Chondrocyte (in vitro differentiated cells): ENCODE data around the gene UBA7. TPM values are rescaled to one million over a fixed set of nuclear protein-coding genes. Genes with fewer than 3 reads are reported as not detected.

Source experiments
- DNase-seq: peaks from one replicate; pipeline ENCODE4 v3.0.0; 2021; ENCODE audit warnings: mixed read lengths, low spot score
- H3K27ac Mint-ChIP-seq: one replicate; pipeline ENCODE4 v1.8.0; 2021; ENCODE audit warnings: mild to moderate bottlenecking, moderate library complexity, mixed read lengths; ENCODE audit not compliant: unreplicated experiment
- H3K27me3 Mint-ChIP-seq: 2 replicates; pipeline ENCODE4 v1.8.0; 2021; ENCODE audit warnings: low read depth, mixed read lengths
- H3K36me3 Mint-ChIP-seq: 2 replicates; pipeline ENCODE4 v1.8.0; 2021; ENCODE audit warnings: low read depth, mixed read lengths
- H3K4me1 Mint-ChIP-seq: 2 replicates; pipeline ENCODE4 v1.8.0; 2021; ENCODE audit warnings: low read depth, mild to moderate bottlenecking, mixed read lengths
- H3K4me3 Mint-ChIP-seq: one replicate; pipeline ENCODE4 v1.8.0; 2021; ENCODE audit warnings: mild to moderate bottlenecking, moderate library complexity, mixed read lengths; ENCODE audit not compliant: unreplicated experiment
- H3K9me3 Mint-ChIP-seq: 2 replicates; pipeline ENCODE4 v1.8.0; 2021; ENCODE audit warnings: low read depth, mixed read lengths
- CTCF ChIP-seq: fragments of 200-600 bp; sonication (generic); IDR thresholded peaks from 2 replicates; pipeline ENCODE4 v1.5.0; 2021; ENCODE audit warnings: antibody characterized with exemption, mild to moderate bottlenecking, moderate library complexity
- total RNA-seq: library from RNA; stranded (reverse); gene quantifications from 3 replicates; pipeline ENCODE4 v1.2.1, GENCODE V29; 2021

UBA7 gene
- total RNA-seq, 1 donor from 2014 or later: 26.3 TPM

- H3K27me3 Mint-ChIP-seq: no peaks in the 10 kb centered on the region
- no peak for DNase-seq
- H3K4me1 Mint-ChIP-seq: peaks cover 7% of the 10 kb centered on the region
- H3K27ac Mint-ChIP-seq: no peak overlapping the region
- no peaks in the 10 kb centered on the region for H3K9me3 Mint-ChIP-seq
- H3K4me3 Mint-ChIP-seq: no peak overlapping the region
- no peaks in the 10 kb centered on the region for H3K36me3 Mint-ChIP-seq
- no peak for TF ChIP-seq CTCF
Measured at GRCh38 chr3:49845694-49846093, 31.9 kb upstream of the UBA7 start.

GRCh38 chr3:49844464-49845183 is 30.9 kb upstream of the UBA7 start:
- Mint-ChIP-seq H3K36me3 (no peaks in the 10 kb centered on the region), H3K9me3 (no peaks in the 10 kb centered on the region), H3K4me3 (no peak overlapping the region), H3K4me1 (peaks cover 7% of the 10 kb centered on the region), H3K27ac (no peak overlapping the region), H3K27me3 (no peaks in the 10 kb centered on the region)
- TF ChIP-seq CTCF: no peak
- no peak for DNase-seq

DNA sequence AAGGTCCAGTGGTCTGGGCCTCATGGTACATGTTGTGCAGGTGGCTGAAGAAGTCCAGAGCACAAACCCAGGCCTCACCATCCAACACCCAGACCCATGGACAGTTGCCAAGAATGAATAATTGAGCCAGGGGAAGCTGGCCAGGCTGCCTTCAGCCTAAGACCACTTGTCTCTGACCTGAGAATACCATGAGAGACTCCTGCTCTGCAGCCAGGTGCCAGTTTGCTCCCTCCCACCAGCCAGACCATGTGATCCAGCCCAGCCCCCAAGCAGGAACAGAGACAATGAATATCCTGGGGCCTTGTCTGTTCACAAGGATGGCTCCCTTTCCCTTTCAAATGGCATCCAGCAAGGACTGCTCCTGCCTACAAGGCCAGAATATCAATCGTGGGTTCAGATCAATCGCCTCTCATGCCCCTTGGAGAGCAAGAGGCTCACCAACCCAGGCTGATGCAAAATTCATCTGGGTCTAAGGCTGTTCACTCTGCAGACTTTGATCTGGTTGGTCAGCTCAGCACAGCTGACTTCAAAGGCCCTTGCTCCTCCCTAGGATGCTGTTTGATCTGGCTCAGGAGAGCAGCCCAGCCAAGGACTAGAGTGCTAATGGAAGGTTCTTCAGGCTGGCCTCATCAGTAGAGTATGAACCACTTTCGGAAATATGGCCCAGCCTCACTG is 29.2 kb upstream of the UBA7 start:
- Mint-ChIP-seq H3K9me3 (no peaks in the 10 kb centered on the region), H3K4me1 (peaks cover 13% of the 10 kb centered on the region), H3K27ac (no peak overlapping the region), H3K27me3 (no peaks in the 10 kb centered on the region), H3K4me3 (no peak overlapping the region), H3K36me3 (no peaks in the 10 kb centered on the region)
- DNase-seq: no peak
- no peak for TF ChIP-seq CTCF

DNA sequence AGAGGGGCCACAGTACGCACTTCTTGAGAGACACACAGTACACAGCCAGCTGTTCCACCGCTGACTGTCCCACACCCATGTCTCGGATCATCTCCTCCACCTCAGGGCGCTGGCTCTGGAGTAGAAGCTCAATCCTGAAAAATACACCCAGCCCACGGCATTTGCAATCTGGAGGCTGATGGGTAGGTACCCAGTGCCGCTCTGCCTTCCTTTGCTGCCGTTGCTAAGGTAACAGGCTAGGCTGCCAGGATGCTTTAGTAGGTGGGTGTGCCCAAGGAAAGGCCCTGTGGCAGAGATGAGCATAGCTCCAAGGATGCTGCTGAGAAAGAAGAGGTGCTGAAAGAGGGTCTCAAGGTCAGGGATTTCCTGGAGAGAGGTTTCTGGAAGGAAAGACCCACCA is 28.1 kb upstream of the UBA7 start:
- Mint-ChIP-seq H3K9me3 (no peaks in the 10 kb centered on the region), H3K4me3 (no peak overlapping the region), H3K27ac (no peak overlapping the region), H3K27me3 (no peaks in the 10 kb centered on the region), H3K36me3 (no peaks in the 10 kb centered on the region), H3K4me1 (peaks cover 13% of the 10 kb centered on the region)
- DNase-seq: no peak
- TF ChIP-seq CTCF: no peak

- Mint-ChIP-seq H3K4me3 (no peak overlapping the region), H3K27ac (no peak overlapping the region), H3K4me1 (peaks cover 13% of the 10 kb centered on the region), H3K9me3 (no peaks in the 10 kb centered on the region), H3K27me3 (no peaks in the 10 kb centered on the region), H3K36me3 (no peaks in the 10 kb centered on the region)
- TF ChIP-seq CTCF: peak; percentile 66
- no peak for DNase-seq
Measured at GRCh38 chr3:49841126-49841696, 27.5 kb upstream of the UBA7 start.
